K562 (cell line): Measurements from ENCODE around the gene FIZ1. TPM values are rescaled to one million over a fixed set of nuclear protein-coding genes. Genes with fewer than 3 reads are reported as not detected.

Experiments
- CBFB ChIP-seq: sonication (generic); formaldehyde crosslinking; IDR thresholded peaks from 2 replicates; pipeline ENCODE4 v1.4.0; 2020; ENCODE audit warnings: mild to moderate bottlenecking, missing genetic modification reagents
- FOXK2 ChIP-seq, 2 experiments: fragments of 450-650 bp; IDR thresholded peaks in 1 of 2; conservative IDR thresholded peaks in 1 of 2; 2 replicates each; pipeline ENCODE4 v1.6.1; 2016; ENCODE audit warnings: low read depth in 2 of 2, mild to moderate bottlenecking in 1 of 2
- RBM22 ChIP-seq: fragments of 200-400 bp; formaldehyde crosslinking; IDR thresholded peaks from 2 replicates; pipeline ENCODE4 v1.6.1; 2018; ENCODE audit warnings: low read length, low read depth; ENCODE audit not compliant: poor library complexity, severe bottlenecking
- TBL1XR1 ChIP-seq, 2 experiments: IDR thresholded peaks; 2 replicates each; pipeline ENCODE4 v1.6.1; 2012; ENCODE audit warnings: improper control_type of control experiment in 2 of 2, low read length in 2 of 2, mild to moderate bottlenecking in 1 of 2
- YBX1 ChIP-seq: fragments of 450-650 bp; IDR thresholded peaks from 2 replicates; pipeline ENCODE4 v1.7.1; 2016; ENCODE audit warnings: mild to moderate bottlenecking
- ZFX ChIP-seq: sonication (generic); formaldehyde crosslinking; IDR thresholded peaks from 2 replicates; pipeline ENCODE4 v1.8.0; 2022; ENCODE audit warnings: mild to moderate bottlenecking, missing genetic modification reagents, moderate library complexity
- polyA plus RNA-seq, 8 experiments: library from polyadenylated mRNA; depleted of rRNA in 4 of 8; stranded (reverse) in 5 of 8; unstranded in 3 of 8; fragments of >200 nt; fragmentation: Nextera tagmentation in 2 of 8; fragmentation: Illumina TruSeq in 1 of 8; extraction: Ambion mirVana in 2 of 8; extraction: Trizol in 1 of 8; gene quantifications; 2 replicates each; pipeline versions ENCODE4 v1.2.1 to v1.2.3, GENCODE V29; 2011 to 2014; ENCODE audit warnings: inconsistent platforms in 1 of 8, missing spikeins in 1 of 8
- total RNA-seq, 7 experiments: library from RNA; depleted of rRNA in 6 of 7; stranded (reverse); fragments of >200 nt in 6 of 7; fragmentation: Illumina TruSeq in 2 of 7; extraction: Trizol in 2 of 7; gene quantifications; 2 replicates each; pipeline versions ENCODE4 v1.2.1 to v1.2.3, GENCODE V29; 2011 to 2021; ENCODE audit warnings: low replicate concordance in 1 of 7
- TF ChIP-seq, protein P1 (sequence below): sonication (generic); formaldehyde crosslinking; IDR thresholded peaks from 2 replicates; pipeline ENCODE4 v1.8.0; 2022; ENCODE audit warnings: missing genetic modification reagents, mild to moderate bottlenecking, moderate library complexity, borderline replicate concordance
- TF ChIP-seq, protein P2 (sequence below): fragments of 450-650 bp; IDR thresholded peaks from 2 replicates; pipeline ENCODE4 v1.6.1; 2016
- TF ChIP-seq, protein P3 (sequence below), 2 experiments: fragments of 450-650 bp in 1 of 2; sonication (generic) in 1 of 2; formaldehyde crosslinking in 1 of 2; IDR thresholded peaks; 2 replicates each; pipeline versions ENCODE4 v1.7.1 to v1.9.0; 2016 to 2022; ENCODE audit warnings: inconsistent platforms in 1 of 2, mild to moderate bottlenecking in 1 of 2, missing genetic modification reagents in 1 of 2
- TF ChIP-seq, protein P4 (sequence below): IDR thresholded peaks from 2 replicates; pipeline ENCODE4 v1.6.1; 2016; ENCODE audit warnings: missing genetic modification characterization, missing compliant biosample characterization
- TF ChIP-seq, protein P5 (sequence below): fragments of 450-650 bp; IDR thresholded peaks from 2 replicates; pipeline ENCODE4 v1.7.0; 2016; ENCODE audit warnings: borderline replicate concordance

FIZ1 gene
- total and polyA plus RNA-seq, 9 of the 15 experiments (the other 6 are each of a cell fraction or from before 2014, with no cell fraction given), result 0.79 to 17.5 (median 5.5) TPM

DNA sequence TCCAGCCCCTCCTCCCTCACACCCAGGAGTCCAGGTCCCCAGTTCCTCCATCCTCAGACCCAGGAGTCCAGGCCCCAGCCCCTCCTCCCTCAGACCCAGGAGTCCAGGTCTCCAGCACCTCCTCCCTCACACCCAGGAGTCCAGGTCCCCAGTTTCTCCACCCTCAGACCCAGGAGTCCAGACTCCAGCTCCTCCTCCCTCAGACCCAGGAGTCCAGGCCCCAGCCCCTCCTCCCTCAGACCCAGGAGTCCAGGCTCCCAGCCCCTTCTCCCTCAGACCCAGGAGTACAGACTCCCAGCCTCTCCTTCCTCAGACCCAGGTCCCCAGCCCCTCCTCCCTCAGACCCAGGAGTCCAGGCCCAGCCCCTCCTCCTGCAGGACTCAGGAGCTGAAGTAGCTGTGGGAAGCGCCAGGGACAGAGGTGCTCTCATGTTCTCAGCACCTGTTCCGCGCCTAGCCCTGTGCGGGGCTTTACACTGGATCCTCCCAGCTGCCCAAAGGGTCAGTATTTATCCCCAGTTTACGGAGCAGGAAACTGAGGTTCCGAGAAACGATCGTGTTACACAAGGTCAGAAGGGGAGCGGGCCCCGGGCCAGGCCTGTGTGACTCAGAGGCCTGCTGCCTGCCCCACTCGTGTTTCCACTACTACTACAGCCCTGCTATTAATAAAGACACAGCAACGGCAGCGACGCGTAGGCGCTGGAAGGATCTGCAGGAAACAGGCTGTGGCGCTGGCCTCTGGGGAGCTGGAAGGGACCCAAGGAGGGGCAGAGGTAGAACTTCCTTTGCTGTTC lies 52.3 kb downstream of the FIZ1 start (continued):
- TF ChIP-seq ZFX (CRISPR knock-in tag), result peak; percentile 94
- TF ChIP-seq YBX1, result no peak
- TF ChIP-seq, protein P1, sequence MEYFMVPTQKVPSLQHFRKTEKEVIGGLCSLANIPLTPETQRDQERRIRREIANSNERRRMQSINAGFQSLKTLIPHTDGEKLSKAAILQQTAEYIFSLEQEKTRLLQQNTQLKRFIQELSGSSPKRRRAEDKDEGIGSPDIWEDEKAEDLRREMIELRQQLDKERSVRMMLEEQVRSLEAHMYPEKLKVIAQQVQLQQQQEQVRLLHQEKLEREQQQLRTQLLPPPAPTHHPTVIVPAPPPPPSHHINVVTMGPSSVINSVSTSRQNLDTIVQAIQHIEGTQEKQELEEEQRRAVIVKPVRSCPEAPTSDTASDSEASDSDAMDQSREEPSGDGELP (CRISPR knock-in tag), result no peak
- TF ChIP-seq RBM22, result no peak
- TF ChIP-seq TBL1XR1 (IDR thresholded peaks at IDR 0.05; ENCODE audit: low read length in 2 of 2), result no peak
- TF ChIP-seq, protein P2, sequence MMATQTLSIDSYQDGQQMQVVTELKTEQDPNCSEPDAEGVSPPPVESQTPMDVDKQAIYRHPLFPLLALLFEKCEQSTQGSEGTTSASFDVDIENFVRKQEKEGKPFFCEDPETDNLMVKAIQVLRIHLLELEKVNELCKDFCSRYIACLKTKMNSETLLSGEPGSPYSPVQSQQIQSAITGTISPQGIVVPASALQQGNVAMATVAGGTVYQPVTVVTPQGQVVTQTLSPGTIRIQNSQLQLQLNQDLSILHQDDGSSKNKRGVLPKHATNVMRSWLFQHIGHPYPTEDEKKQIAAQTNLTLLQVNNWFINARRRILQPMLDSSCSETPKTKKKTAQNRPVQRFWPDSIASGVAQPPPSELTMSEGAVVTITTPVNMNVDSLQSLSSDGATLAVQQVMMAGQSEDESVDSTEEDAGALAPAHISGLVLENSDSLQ, result no peak
- TF ChIP-seq, protein P3, sequence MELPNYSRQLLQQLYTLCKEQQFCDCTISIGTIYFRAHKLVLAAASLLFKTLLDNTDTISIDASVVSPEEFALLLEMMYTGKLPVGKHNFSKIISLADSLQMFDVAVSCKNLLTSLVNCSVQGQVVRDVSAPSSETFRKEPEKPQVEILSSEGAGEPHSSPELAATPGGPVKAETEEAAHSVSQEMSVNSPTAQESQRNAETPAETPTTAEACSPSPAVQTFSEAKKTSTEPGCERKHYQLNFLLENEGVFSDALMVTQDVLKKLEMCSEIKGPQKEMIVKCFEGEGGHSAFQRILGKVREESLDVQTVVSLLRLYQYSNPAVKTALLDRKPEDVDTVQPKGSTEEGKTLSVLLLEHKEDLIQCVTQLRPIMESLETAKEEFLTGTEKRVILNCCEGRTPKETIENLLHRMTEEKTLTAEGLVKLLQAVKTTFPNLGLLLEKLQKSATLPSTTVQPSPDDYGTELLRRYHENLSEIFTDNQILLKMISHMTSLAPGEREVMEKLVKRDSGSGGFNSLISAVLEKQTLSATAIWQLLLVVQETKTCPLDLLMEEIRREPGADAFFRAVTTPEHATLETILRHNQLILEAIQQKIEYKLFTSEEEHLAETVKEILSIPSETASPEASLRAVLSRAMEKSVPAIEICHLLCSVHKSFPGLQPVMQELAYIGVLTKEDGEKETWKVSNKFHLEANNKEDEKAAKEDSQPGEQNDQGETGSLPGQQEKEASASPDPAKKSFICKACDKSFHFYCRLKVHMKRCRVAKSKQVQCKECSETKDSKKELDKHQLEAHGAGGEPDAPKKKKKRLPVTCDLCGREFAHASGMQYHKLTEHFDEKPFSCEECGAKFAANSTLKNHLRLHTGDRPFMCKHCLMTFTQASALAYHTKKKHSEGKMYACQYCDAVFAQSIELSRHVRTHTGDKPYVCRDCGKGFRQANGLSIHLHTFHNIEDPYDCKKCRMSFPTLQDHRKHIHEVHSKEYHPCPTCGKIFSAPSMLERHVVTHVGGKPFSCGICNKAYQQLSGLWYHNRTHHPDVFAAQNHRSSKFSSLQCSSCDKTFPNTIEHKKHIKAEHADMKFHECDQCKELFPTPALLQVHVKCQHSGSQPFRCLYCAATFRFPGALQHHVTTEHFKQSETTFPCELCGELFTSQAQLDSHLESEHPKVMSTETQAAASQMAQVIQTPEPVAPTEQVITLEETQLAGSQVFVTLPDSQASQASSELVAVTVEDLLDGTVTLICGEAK (IDR thresholded peaks at IDR 0.05), result peak; percentile 40; the same call in 1 of the 2 replicates
- TF ChIP-seq, protein P3 (CRISPR knock-in tag; IDR thresholded peaks at IDR 0.05), result no peak
- no peak for TF ChIP-seq CBFB (CRISPR knock-in tag)
- TF ChIP-seq, protein P4, sequence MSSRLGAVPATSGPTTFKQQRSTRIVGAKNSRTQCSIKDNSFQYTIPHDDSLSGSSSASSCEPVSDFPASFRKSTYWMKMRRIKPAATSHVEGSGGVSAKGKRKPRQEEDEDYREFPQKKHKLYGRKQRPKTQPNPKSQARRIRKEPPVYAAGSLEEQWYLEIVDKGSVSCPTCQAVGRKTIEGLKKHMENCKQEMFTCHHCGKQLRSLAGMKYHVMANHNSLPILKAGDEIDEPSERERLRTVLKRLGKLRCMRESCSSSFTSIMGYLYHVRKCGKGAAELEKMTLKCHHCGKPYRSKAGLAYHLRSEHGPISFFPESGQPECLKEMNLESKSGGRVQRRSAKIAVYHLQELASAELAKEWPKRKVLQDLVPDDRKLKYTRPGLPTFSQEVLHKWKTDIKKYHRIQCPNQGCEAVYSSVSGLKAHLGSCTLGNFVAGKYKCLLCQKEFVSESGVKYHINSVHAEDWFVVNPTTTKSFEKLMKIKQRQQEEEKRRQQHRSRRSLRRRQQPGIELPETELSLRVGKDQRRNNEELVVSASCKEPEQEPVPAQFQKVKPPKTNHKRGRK, result no peak
- peak in 1 of 2 experiments; percentile 16; a peak in 1 of 4 replicates for TF ChIP-seq FOXK2 (conservative IDR thresholded peaks at IDR 0.05 in 1 of 2, IDR thresholded peaks at IDR 0.05 in 1 of 2; ENCODE audit: low read depth in 2 of 2)
- TF ChIP-seq, protein P5, sequence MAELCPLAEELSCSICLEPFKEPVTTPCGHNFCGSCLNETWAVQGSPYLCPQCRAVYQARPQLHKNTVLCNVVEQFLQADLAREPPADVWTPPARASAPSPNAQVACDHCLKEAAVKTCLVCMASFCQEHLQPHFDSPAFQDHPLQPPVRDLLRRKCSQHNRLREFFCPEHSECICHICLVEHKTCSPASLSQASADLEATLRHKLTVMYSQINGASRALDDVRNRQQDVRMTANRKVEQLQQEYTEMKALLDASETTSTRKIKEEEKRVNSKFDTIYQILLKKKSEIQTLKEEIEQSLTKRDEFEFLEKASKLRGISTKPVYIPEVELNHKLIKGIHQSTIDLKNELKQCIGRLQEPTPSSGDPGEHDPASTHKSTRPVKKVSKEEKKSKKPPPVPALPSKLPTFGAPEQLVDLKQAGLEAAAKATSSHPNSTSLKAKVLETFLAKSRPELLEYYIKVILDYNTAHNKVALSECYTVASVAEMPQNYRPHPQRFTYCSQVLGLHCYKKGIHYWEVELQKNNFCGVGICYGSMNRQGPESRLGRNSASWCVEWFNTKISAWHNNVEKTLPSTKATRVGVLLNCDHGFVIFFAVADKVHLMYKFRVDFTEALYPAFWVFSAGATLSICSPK, result no peak
